Keratinocyte (primary cell): Measurements from ENCODE around the gene ESM1.

Experiments used
- CTCF ChIP-seq, 3 experiments: IDR thresholded peaks in 1 of 3; conservative IDR thresholded peaks in 1 of 3; optimal IDR thresholded peaks in 1 of 3; 2 replicates in 2 of 3; 3 replicates in 1 of 3; pipeline versions ENCODE3 to v1.5.1; 2011; ENCODE audit warnings: low read length in 3 of 3, mild to moderate bottlenecking in 3 of 3, moderate library complexity in 2 of 3, control low read depth in 1 of 3, inconsistent platforms in 1 of 3; ENCODE audit not compliant: insufficient read depth in 2 of 3; ENCODE audit errors: extremely low read depth in 1 of 3
- EZH2 ChIP-seq: IDR thresholded peaks from one replicate; pipeline ENCODE4 v1.6.1; 2012; ENCODE audit warnings: inconsistent platforms, mild to moderate bottlenecking, low read length, moderate library complexity

GRCh38 chr5:55030676-55031369, 45.4 kb upstream of the ESM1 start:
- TF ChIP-seq CTCF (optimal IDR thresholded peaks at IDR 0.05 in 1 of 3, IDR thresholded peaks at IDR 0.05 in 1 of 3, conservative IDR thresholded peaks at IDR 0.05 in 1 of 3; ENCODE audit: extremely low read depth in 1 of 3, insufficient read depth in 2 of 3, low read length in 3 of 3) (no peak), EZH2 (no peak)
